IgD-negative memory B cell (primary cell): Measurements from ENCODE around the gene NPIPB2. TPM values are rescaled to one million over a fixed set of nuclear protein-coding genes. Genes with fewer than 3 reads are reported as not detected.
"Not testable (repeated sequence)": the region's sequence is repeated elsewhere in the genome, so short reads cannot be mapped to it uniquely, and the experiment has no call there.

ENCODE experiments used
- H3K27ac Mint-ChIP-seq, 3 donors: one replicate each; pipeline ENCODE4 v1.8.0; 2020 to 2022; ENCODE audit warnings: mild to moderate bottlenecking in 3 of 3, mixed read lengths in 3 of 3, moderate library complexity in 1 of 3
- H3K27me3 Mint-ChIP-seq: one replicate; pipeline ENCODE4 v1.8.0; 2021; ENCODE audit warnings: mixed read lengths
- H3K36me3 Mint-ChIP-seq: one replicate; pipeline ENCODE4 v1.8.0; 2020; ENCODE audit warnings: mild to moderate bottlenecking, mixed read lengths
- H3K4me1 Mint-ChIP-seq, 3 donors: one replicate each; pipeline ENCODE4 v1.8.0; 2020 to 2022; ENCODE audit warnings: mixed read lengths in 3 of 3, mild to moderate bottlenecking in 1 of 3
- H3K4me3 Mint-ChIP-seq, 4 donors: one replicate each; pipeline ENCODE4 v1.8.0; 2020 to 2022; ENCODE audit warnings: mild to moderate bottlenecking in 4 of 4, mixed read lengths in 4 of 4, moderate library complexity in 3 of 4
- H3K9me3 Mint-ChIP-seq, 3 donors: one replicate each; pipeline ENCODE4 v1.8.0; 2020 to 2021; ENCODE audit warnings: mixed read lengths in 3 of 3, mild to moderate bottlenecking in 1 of 3
- polyA plus RNA-seq: library from polyadenylated mRNA; unstranded; fragments of 300-500 nt; fragmentation: Illumina TruSeq; gene quantifications from one replicate; pipeline ENCODE4 v1.2.3, GENCODE V29; 2021

NPIPB2 gene
- 0.74 TPM for polyA plus RNA-seq

- H3K4me1 Mint-ChIP-seq, H3K27me3 Mint-ChIP-seq, H3K36me3 Mint-ChIP-seq, H3K27ac Mint-ChIP-seq, H3K9me3 Mint-ChIP-seq, H3K4me3 Mint-ChIP-seq: not testable (repeated sequence)
Observed at GRCh38 chr16:11941945-11942344, at the start of gene NPIPB2. TSS of gene NPIPB2 (minus strand) at chr16:11942045. CDS start at chr16:11942045, 0 bp downstream.

DNA sequence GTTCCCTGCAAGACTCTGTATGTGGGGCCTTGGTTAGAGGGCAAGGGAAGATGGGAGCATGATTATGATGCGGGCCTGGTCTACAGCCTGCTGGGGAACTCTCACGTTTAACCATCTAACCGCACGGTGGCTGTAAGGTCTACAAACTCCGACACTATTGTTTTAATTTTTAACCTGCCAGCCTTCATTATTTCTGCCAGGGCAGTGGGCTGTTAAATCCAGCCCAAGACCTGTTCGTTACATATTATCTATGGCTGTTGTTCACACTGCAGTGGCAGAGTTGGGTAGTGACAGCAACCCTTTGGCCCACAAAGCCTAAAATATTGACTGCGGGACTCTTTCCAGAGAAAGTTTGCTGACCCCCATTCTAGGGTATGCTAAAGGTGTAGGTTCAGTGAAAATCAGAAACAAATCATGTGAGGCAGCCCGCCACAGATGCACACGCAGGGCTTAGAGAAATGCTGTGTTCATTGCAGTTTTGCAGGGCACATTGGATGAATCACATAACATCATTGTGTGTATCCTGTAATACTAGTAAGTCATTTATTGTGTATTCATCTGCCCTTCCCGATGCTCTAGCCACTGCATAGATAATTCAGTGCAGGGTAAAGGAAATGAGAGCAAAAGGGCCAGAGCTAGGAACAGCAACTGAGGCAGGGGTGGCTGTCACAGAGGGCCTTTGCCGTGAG, 49.0 kb upstream of the NPIPB2 start:
- no peaks in the 10 kb centered on the region for H3K27me3 Mint-ChIP-seq
- H3K4me1 Mint-ChIP-seq = peaks cover 19 to 39% (median 24%) of the 10 kb centered on the region in 3 donors
- peak overlapping the region in 2 of 4 donors; percentile 54 to 72 for H3K4me3 Mint-ChIP-seq
- H3K36me3 Mint-ChIP-seq = peaks cover 8% of the 10 kb centered on the region
- no peak overlapping the region for H3K27ac Mint-ChIP-seq
- no peaks in the 10 kb centered on the region for H3K9me3 Mint-ChIP-seq

DNA sequence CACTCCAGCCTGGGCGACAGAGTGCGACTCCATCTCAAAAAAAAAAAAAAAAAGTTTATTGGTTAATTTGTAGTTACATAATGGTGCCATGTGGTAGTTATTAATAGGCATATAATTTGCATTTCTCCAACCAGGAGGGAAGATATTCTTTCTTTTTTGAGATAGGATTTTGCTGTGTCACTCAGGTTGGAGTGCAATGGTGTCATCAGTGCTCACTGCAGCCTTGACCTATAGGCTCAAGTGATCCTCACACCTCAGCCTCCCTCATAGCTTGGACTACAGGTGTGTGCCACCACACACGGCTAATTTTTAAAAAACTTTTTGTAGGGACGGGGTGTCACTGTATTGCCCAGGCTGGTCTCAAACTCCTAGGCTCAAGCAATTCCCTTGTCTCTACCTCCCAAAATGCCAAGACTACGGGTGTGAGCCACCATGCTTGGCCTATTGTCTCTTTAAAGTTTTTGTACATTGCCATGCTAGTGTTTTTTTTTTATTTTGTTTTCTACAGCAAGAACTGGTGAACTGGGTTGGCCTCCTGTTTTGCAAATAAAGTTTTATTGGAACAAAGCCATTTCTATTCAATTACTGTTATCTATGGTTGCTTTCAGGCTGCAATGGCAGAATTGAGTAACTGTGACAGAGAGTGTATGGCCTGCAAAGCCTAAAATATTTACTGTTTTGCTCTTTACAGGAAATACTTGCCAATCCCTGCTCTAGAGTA, 46.6 kb upstream of the NPIPB2 start:
- no peaks in the 10 kb centered on the region for H3K9me3 Mint-ChIP-seq
- H3K27ac Mint-ChIP-seq = peak overlapping the region in 1 of 3 donors; percentile 23
- no peak overlapping the region for H3K4me3 Mint-ChIP-seq
- H3K4me1 Mint-ChIP-seq = peaks cover 20 to 43% (median 24%) of the 10 kb centered on the region in 3 donors
- H3K27me3 Mint-ChIP-seq = no peaks in the 10 kb centered on the region
- H3K36me3 Mint-ChIP-seq = peaks cover 8% of the 10 kb centered on the region

GRCh38 chr16:11986521-11987057, 44.7 kb upstream of the NPIPB2 start:
- H3K9me3 Mint-ChIP-seq = no peaks in the 10 kb centered on the region
- no peak overlapping the region for H3K4me3 Mint-ChIP-seq
- no peaks in the 10 kb centered on the region for H3K27me3 Mint-ChIP-seq
- peaks cover 27 to 43% (median 27%) of the 10 kb centered on the region in 3 donors for H3K4me1 Mint-ChIP-seq
- H3K36me3 Mint-ChIP-seq = peaks cover 7% of the 10 kb centered on the region
- H3K27ac Mint-ChIP-seq = no peak overlapping the region

- H3K4me3 Mint-ChIP-seq = peak overlapping the region in 2 of 4 donors; percentile 29 to 65
- H3K27me3 Mint-ChIP-seq = no peaks in the 10 kb centered on the region
- H3K27ac Mint-ChIP-seq = peak overlapping the region in 1 of 3 donors; percentile 39
- H3K9me3 Mint-ChIP-seq = no peaks in the 10 kb centered on the region
- peaks cover 35 to 52% (median 36%) of the 10 kb centered on the region in 3 donors for H3K4me1 Mint-ChIP-seq
- peaks cover 5% of the 10 kb centered on the region for H3K36me3 Mint-ChIP-seq
Observed at GRCh38 chr16:11985250-11985649, 43.4 kb upstream of the NPIPB2 start.

DNA sequence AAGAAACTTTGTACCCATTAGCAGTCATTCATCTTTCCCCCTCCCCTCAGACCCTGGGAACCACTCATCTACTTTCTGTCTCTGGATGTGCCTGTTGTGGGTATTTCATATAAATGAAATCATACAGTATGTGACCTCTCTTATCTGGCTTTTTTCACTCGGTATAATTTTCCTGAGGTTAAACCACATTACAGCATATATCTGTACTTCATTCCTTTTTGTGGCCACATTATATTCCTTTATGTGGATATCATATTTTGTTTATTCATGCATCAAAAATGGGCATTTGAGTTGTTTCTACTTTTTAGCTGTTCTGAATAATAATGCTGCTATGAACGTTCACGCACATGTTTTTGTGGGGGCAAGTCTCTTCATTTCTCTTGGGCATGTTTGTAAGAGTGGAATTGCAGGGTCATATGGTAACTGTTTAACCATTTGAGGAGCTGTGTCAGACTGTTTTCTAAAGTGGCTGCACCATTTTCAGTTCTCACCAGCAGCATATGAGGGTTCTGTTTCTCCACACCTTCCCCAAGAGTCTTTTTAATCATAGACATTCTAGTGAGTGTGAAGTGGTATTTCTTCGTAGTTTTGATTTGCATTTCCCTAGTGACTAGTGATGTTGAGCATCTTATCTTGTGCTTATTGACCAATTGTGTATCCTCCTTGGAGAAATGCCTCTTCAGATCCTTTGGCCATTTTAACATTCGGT, 38.4 kb upstream of the NPIPB2 start:
- no peaks in the 10 kb centered on the region for H3K27me3 Mint-ChIP-seq
- H3K9me3 Mint-ChIP-seq = no peaks in the 10 kb centered on the region
- peak overlapping the region; percentile 68 to 86 (median 76) for H3K4me3 Mint-ChIP-seq
- H3K27ac Mint-ChIP-seq = peak overlapping the region; percentile 39 to 91 (median 82)
- H3K36me3 Mint-ChIP-seq = peaks cover 3% of the 10 kb centered on the region
- peaks cover 47 to 65% (median 64%) of the 10 kb centered on the region in 3 donors for H3K4me1 Mint-ChIP-seq

DNA sequence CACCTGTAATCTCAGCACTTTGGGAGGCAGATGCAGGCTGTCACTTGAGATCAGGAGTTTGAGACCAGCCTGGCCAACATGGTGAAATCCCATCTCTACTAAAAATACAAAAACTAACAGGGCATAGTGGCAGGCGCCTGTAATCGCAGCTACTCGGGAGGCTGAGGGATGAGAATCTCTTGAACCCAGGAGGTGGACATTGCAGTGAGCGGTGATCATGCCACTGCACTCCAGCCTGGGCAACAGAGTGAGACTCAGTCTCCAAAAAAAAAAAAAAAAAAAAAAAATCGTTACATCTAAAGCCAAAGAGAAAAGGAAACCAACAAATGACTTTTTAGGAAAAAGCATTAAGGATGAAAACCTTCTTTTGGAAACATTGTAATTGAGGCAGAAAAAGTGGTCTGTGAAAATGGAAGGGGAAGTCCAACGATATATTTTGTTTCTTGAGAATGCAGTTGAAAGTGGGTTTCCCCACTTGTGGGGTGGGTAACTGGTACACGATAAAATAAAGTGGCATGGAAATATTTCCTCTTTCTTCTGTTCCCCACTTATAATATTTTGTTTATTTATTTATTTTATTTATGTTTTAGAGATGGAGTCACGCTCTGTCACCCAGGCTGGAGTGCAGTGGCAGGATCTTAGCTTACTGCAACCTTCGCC, 37.3 kb upstream of the NPIPB2 start:
- H3K9me3 Mint-ChIP-seq = no peaks in the 10 kb centered on the region
- peaks cover 40 to 55% (median 53%) of the 10 kb centered on the region in 3 donors for H3K4me1 Mint-ChIP-seq
- H3K27me3 Mint-ChIP-seq = no peaks in the 10 kb centered on the region
- H3K36me3 Mint-ChIP-seq = peaks cover 3% of the 10 kb centered on the region
- peak overlapping the region; percentile 39 to 82 (median 76) for H3K27ac Mint-ChIP-seq
- H3K4me3 Mint-ChIP-seq = peak overlapping the region; percentile 48 to 97 (median 80)

- Mint-ChIP-seq H3K36me3 (peaks cover 3% of the 10 kb centered on the region), H3K4me1 (peaks cover 32 to 48% (median 48%) of the 10 kb centered on the region in 3 donors), H3K9me3 (no peaks in the 10 kb centered on the region), H3K27me3 (no peaks in the 10 kb centered on the region), H3K27ac (peak overlapping the region; percentile 39 to 92 (median 82)), H3K4me3 (peak overlapping the region; percentile 68 to 97 (median 93))
Observed at GRCh38 chr16:11978080-11978479, 36.2 kb upstream of the NPIPB2 start.

DNA sequence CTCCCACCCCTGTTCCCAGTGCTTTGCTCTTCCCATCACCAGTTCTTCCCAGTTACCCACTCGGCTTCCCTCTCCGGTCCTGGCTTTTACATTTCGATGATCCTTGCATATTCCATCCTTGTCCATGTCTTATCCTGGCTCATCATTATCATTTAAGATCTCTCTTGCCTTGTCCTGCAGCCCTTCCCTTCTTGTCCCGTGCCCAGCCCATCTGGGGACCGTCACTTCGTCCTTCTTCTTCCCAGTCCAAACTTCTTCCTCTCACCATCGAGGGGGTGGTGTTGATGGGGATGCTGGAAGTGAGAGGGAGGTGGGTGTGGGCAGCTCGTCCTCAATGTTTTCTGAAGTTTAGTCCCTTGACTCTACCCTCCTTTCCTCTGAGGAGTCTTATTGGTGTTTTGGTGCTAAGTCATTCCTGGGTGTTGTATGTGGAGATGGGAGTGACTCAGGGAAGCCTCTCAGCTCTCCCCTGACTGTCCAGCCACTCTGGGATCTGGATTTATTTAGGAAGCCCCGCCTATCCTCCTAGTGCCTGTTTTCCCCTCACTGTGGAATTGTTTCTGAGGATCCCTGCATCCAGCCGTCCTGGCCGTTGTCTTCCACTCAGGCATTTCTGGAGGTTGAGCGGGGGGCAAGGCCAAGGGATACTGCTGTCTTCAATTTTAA, 35.7 kb upstream of the NPIPB2 start:
- Mint-ChIP-seq H3K4me3 (peak overlapping the region; percentile 68 to 97 (median 93)), H3K9me3 (no peaks in the 10 kb centered on the region), H3K4me1 (peaks cover 32 to 48% (median 48%) of the 10 kb centered on the region in 3 donors), H3K27ac (peak overlapping the region; percentile 39 to 92 (median 82)), H3K27me3 (no peaks in the 10 kb centered on the region), H3K36me3 (peaks cover 3% of the 10 kb centered on the region)

GRCh38 chr16:11976850-11977375, 35.1 kb upstream of the NPIPB2 start:
- H3K36me3 Mint-ChIP-seq = peaks cover 3% of the 10 kb centered on the region
- peaks cover 28 to 46% (median 46%) of the 10 kb centered on the region in 3 donors for H3K4me1 Mint-ChIP-seq
- H3K27me3 Mint-ChIP-seq = no peaks in the 10 kb centered on the region
- no peaks in the 10 kb centered on the region for H3K9me3 Mint-ChIP-seq
- H3K4me3 Mint-ChIP-seq = peak overlapping the region; percentile 68 to 97 (median 93)
- H3K27ac Mint-ChIP-seq = peak overlapping the region; percentile 39 to 94 (median 82)

- no peak overlapping the region for H3K4me3 Mint-ChIP-seq
- H3K9me3 Mint-ChIP-seq = no peaks in the 10 kb centered on the region
- H3K4me1 Mint-ChIP-seq = peaks cover 5 to 31% (median 25%) of the 10 kb centered on the region in 3 donors
- H3K27ac Mint-ChIP-seq = peak overlapping the region; percentile 47 to 73 (median 68)
- no peaks in the 10 kb centered on the region for H3K27me3 Mint-ChIP-seq
- H3K36me3 Mint-ChIP-seq = no peaks in the 10 kb centered on the region
Observed at GRCh38 chr16:11973070-11973469, 31.2 kb upstream of the NPIPB2 start.

GRCh38 chr16:11972128-11972527, 30.3 kb upstream of the NPIPB2 start:
- H3K9me3 Mint-ChIP-seq = no peaks in the 10 kb centered on the region
- peak overlapping the region in 2 of 4 donors; percentile 4 to 81 for H3K4me3 Mint-ChIP-seq
- H3K27ac Mint-ChIP-seq = peak overlapping the region in 2 of 3 donors; percentile 47 to 62
- peaks cover 6% of the 10 kb centered on the region for H3K36me3 Mint-ChIP-seq
- peaks cover 5 to 28% (median 23%) of the 10 kb centered on the region in 3 donors for H3K4me1 Mint-ChIP-seq
- no peaks in the 10 kb centered on the region for H3K27me3 Mint-ChIP-seq

DNA sequence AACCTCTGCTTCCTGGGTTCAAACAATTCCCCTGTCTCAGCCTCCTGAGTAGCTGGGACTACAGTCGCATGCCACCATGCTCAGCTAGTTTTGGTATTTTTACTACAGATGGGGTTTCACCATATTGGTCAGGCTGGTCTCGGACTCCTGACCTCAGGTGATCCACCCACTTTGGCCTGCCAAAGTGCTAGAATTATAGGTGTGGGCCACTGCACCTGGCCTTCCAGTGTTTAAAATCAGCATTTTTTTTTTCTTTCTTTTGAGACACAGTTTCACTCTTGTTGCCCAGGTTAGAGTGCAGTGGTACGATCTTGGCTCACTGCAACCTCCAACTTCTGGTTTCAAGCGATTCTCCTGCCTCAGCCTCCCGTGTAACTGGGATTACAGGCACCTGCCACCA, 28.4 kb upstream of the NPIPB2 start:
- H3K9me3 Mint-ChIP-seq, H3K27me3 Mint-ChIP-seq, H3K36me3 Mint-ChIP-seq, H3K27ac Mint-ChIP-seq: not testable (repeated sequence)
- Mint-ChIP-seq H3K4me3 (peak overlapping the region in 2 of 4 donors; percentile 9 to 45), H3K4me1 (peaks cover 14 to 25% (median 23%) of the 10 kb centered on the region in 3 donors)

DNA sequence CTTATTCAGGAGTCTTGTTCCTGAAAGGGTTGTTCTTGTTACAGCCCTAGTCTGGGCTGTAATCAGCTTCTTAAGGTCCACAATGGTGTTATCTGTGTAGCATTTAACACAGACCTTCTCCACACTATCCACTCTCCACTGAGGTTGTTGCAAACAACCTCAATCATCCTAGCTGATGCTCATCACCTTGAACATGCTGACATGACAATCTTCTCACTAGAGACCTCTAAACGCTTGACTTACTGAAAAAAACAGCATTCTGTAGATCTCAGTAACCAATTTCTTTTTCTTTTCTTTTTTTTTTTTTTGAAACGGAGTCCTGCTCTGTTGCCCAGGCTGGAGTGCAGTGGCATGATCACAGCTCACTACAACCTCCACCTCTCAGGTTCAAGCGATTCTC, 26.7 kb upstream of the NPIPB2 start:
- peak overlapping the region in 2 of 4 donors; percentile 49 to 62 for H3K4me3 Mint-ChIP-seq
- H3K36me3 Mint-ChIP-seq = peaks cover 9% of the 10 kb centered on the region
- H3K27me3 Mint-ChIP-seq = no peaks in the 10 kb centered on the region
- no peak overlapping the region for H3K27ac Mint-ChIP-seq
- no peaks in the 10 kb centered on the region for H3K9me3 Mint-ChIP-seq
- H3K4me1 Mint-ChIP-seq = peaks cover 29 to 39% (median 37%) of the 10 kb centered on the region in 3 donors
